ENCODE measurements around the gene VPS51.

- TF ChIP-seq POLR2AphosphoS5 (IDR thresholded peaks at IDR 0.05; ENCODE audit: low read depth, low read length) (no peak), REST (IDR thresholded peaks at IDR 0.05; ENCODE audit: insufficient read depth in 1 of 2, low read depth in 2 of 2, low read length in 2 of 2) (no peak), TAF1 (IDR thresholded peaks at IDR 0.05; ENCODE audit: borderline replicate concordance, insufficient read depth, low read length) (no peak), SIN3A (IDR thresholded peaks at IDR 0.05; ENCODE audit: borderline replicate concordance, insufficient read depth, low read length) (no peak), FOXP2 (optimal IDR thresholded peaks at IDR 0.05; ENCODE audit: borderline replicate concordance, extremely low read depth, extremely low read length, insufficient read depth) (no peak)
Observed at GRCh38 chr11:65066805-65067291, 29.2 kb upstream of the VPS51 start.
